ENCODE data around the gene ACAD10. TPM values are rescaled to one million over a fixed set of nuclear protein-coding genes. Genes with fewer than 3 reads are reported as not detected.

The ACAD10 gene
- total RNA-seq, 2 donors from 2014 or later, result 13.0 to 18.2 TPM

GRCh38 chr12:111656016-111656415 lies 29.8 kb upstream of the ACAD10 start:
- H3K4me1 ChIP-seq, result no peaks in the 10 kb centered on the region
- no peak overlapping the region for H3K27ac ChIP-seq
- H3K4me3 ChIP-seq, result no peak overlapping the region
- H3K9me3 ChIP-seq, result no peaks in the 10 kb centered on the region
- DNase-seq (ENCODE audit: low spot score), result no peak
- H3K27me3 ChIP-seq, result no peaks in the 10 kb centered on the region
- H3K36me3 ChIP-seq, result peaks cover 78% of the 10 kb centered on the region
- TF ChIP-seq CTCF (IDR thresholded peaks at IDR 0.05), result no peak

- TF ChIP-seq CTCF (IDR thresholded peaks at IDR 0.05), result no peak
- no peaks in the 10 kb centered on the region for H3K4me1 ChIP-seq
- H3K36me3 ChIP-seq, result peaks cover 66% of the 10 kb centered on the region
- no peak overlapping the region for H3K27ac ChIP-seq
- no peak for DNase-seq (ENCODE audit: low spot score)
- H3K4me3 ChIP-seq, result no peak overlapping the region
- no peaks in the 10 kb centered on the region for H3K9me3 ChIP-seq
- no peaks in the 10 kb centered on the region for H3K27me3 ChIP-seq
These were observed 21.4 kb upstream of the ACAD10 start for GRCh38 chr12:111664499-111664898.

GRCh38 chr12:111664961-111665865 lies 20.6 kb upstream of the ACAD10 start:
- Histone ChIP-seq H3K27ac (no peak overlapping the region), H3K4me1 (no peaks in the 10 kb centered on the region), H3K27me3 (no peaks in the 10 kb centered on the region), H3K4me3 (no peak overlapping the region), H3K36me3 (peaks cover 66% of the 10 kb centered on the region), H3K9me3 (no peaks in the 10 kb centered on the region)
- no peak for DNase-seq (ENCODE audit: low spot score)
- no peak for TF ChIP-seq CTCF (IDR thresholded peaks at IDR 0.05)

- H3K27me3 ChIP-seq, result no peaks in the 10 kb centered on the region
- DNase-seq (ENCODE audit: low spot score), result no peak
- no peak overlapping the region for H3K27ac ChIP-seq
- no peaks in the 10 kb centered on the region for H3K4me1 ChIP-seq
- H3K9me3 ChIP-seq, result no peaks in the 10 kb centered on the region
- H3K4me3 ChIP-seq, result no peak overlapping the region
- no peak for TF ChIP-seq CTCF (IDR thresholded peaks at IDR 0.05)
- H3K36me3 ChIP-seq, result peaks cover 60% of the 10 kb centered on the region
These were observed 13.0 kb upstream of the ACAD10 start for GRCh38 chr12:111672822-111673381.

GRCh38 chr12:111673503-111673902 lies 12.3 kb upstream of the ACAD10 start:
- H3K36me3 ChIP-seq, result peaks cover 65% of the 10 kb centered on the region
- H3K9me3 ChIP-seq, result no peaks in the 10 kb centered on the region
- no peak overlapping the region for H3K27ac ChIP-seq
- DNase-seq (ENCODE audit: low spot score), result no peak
- no peaks in the 10 kb centered on the region for H3K4me1 ChIP-seq
- H3K27me3 ChIP-seq, result no peaks in the 10 kb centered on the region
- no peak overlapping the region for H3K4me3 ChIP-seq
- peak in 1 of 2 donors; percentile 48 for TF ChIP-seq CTCF (IDR thresholded peaks at IDR 0.05)
